AG09319 (cell line): ENCODE results near the gene RGS9.
"Not testable (repeated sequence)": the region's sequence is repeated elsewhere in the genome, so short reads cannot be mapped to it uniquely, and the experiment has no call there.

Experiments used
- DNase-seq: peaks from one replicate; pipeline ENCODE4 v3.0.0-alpha.2; 2010; ENCODE audit warnings: low read depth; ENCODE audit errors: extremely low read depth
- CTCF ChIP-seq: IDR thresholded peaks from 2 replicates; pipeline ENCODE4 v1.5.1; 2011; ENCODE audit warnings: low read depth, mild to moderate bottlenecking, inconsistent platforms, low read length, moderate library complexity

The RGS9 gene

GRCh38 chr17:65196617-65197016, 59.4 kb downstream of the RGS9 start:
- DNase-seq: no peak

GRCh38 chr17:65197201-65197600, 60.0 kb downstream of the RGS9 start:
- TF ChIP-seq CTCF: no peak
- no peak for DNase-seq

More at GRCh38 chr17:65196617-65197016, 59.4 kb downstream of the RGS9 start:
- no peak for TF ChIP-seq CTCF

GRCh38 chr17:65198653-65199382, 61.6 kb downstream of the RGS9 start:
- peak; percentile 55 for TF ChIP-seq CTCF
- peak; percentile 31 for DNase-seq

- no peak for TF ChIP-seq CTCF
- no peak for DNase-seq
Measured at GRCh38 chr17:65201331-65201730, 64.2 kb downstream of the RGS9 start.

GRCh38 chr17:65202844-65203571, 65.8 kb downstream of the RGS9 start:
- no peak for TF ChIP-seq CTCF

GRCh38 chr17:65204001-65204400, 66.8 kb downstream of the RGS9 start:
- TF ChIP-seq CTCF: no peak
- no peak for DNase-seq

More at GRCh38 chr17:65202844-65203571, 65.8 kb downstream of the RGS9 start:
- DNase-seq: no peak

- TF ChIP-seq CTCF: no peak
- no peak for DNase-seq
Measured at GRCh38 chr17:65205655-65206054, 68.5 kb downstream of the RGS9 start.

GRCh38 chr17:65207448-65207847, 70.3 kb downstream of the RGS9 start:
- not testable (repeated sequence) for DNase-seq
